Myocyte (in vitro differentiated cells): Measurements from ENCODE around the gene ULK3. TPM values are rescaled to one million over a fixed set of nuclear protein-coding genes. Genes with fewer than 3 reads are reported as not detected.
A peak's percentile ranks its signal among the peaks of the same experiment; 100 is the strongest.

Experiments used
- DNase-seq: peaks from one replicate; pipeline ENCODE4 v3.0.0-alpha.2; 2012; ENCODE audit warnings: low read depth
- microRNA-seq: library from miRNA; unstranded; fragments of <30 nt; microRNA quantifications from one replicate; pipeline ENCODE4, GENCODE V29; 2016
- total RNA-seq: library from RNA; depleted of rRNA; stranded (reverse); fragments of >200 nt; gene quantifications from 2 replicates; pipeline ENCODE4 v1.2.3, GENCODE V29; 2014

ULK3 gene
- total RNA-seq, 1 donor from 2014 or later: 75.0 TPM

DNA sequence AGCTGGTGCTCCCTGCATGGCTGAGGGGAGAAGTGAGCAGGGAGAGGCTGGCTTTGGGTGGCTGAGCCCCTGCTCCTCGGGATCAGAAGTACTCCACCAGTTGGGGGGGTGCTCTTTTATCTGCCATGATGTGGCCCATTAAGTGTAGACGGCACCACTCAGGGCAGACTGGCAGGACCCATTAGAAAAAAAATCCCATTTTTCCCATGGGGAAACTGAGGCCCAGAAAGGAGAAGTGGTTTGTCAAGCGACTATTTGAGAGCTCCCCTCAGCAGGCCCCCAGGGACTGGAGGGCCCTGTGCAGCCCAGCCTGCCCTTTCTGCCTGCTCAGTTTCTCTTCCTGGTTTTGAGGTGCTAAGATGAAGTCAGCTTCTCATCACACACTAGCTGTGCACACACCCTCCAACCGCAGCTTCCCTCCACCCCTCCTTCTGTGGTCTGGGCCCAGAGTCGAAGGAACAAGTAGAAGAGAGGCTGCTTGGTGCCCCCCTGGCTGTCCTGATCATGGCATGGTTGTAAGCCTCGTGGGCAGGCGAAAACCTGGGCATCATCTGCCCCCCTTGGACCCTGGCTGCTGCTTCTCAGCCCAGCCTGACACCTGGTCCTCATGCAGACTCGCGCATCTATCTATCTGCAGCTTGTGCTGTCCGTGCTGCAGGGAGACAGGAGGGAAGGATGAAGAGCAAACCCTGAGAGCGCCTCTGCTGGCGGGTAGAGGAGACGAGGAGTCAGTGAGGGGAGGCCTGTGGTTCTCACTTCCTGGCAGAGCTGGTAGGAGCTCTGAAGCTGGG is 55.5 kb downstream of the ULK3 start:
- DNase-seq: peak; percentile 56

DNA sequence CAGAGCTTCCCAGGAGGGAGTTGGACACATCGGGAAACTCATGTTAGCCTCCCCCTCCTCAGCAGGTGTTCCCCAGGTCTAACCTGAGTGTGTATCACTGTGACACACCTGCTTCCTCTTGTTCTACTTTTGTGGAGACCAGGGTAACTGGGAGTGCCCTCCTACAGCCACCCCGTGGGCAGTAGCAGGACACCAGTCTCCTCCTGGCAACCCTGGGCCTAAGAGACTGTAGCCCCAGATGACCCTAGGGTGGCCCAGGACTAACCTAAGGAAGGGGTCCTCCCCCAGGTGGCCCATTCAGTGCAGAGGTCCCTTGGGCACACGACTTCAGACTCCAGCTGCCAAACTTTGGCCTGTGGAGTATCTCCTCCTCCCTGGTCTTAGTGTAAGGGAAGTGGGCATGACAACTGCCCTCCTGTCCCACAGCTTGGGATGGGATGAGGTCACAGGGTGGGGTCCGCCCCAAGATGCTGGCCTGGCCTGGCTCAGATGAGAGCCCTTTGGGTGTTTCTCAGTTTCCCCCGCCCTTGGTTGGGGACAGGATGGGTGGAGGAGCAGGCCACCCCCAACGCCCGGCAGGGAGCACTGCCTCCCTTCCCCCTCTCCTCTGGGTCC is 56.3 kb downstream of the ULK3 start:
- DNase-seq: no peak

Small RNA genes lying within 50 kb of the gene (microRNA-seq; reads per million reads assigned to microRNA genes)
- gene MIR4513 (not detected), gene MIR6882 (not detected)

Other genes with a start within 250 kb of the ULK3 start
- 74.0 and 76.0 TPM in 2 replicates for gene CLK3, start 227.3 kb downstream of the ULK3 start, total RNA-seq
- gene EDC3, start 147.1 kb downstream of the ULK3 start, total RNA-seq: 8.5 and 9.5 TPM in 2 replicates
- gene CYP1A1, start 117.6 kb downstream of the ULK3 start, total RNA-seq: not detected in 2 replicates
- not detected in 2 replicates for gene CYP1A2, start 94.3 kb downstream of the ULK3 start, total RNA-seq
- 20.1 and 21.0 TPM in 2 replicates for gene CSK, start 61.1 kb downstream of the ULK3 start, total RNA-seq
- gene LMAN1L, start 30.3 kb downstream of the ULK3 start, total RNA-seq: not detected in 2 replicates
- gene CPLX3, start 16.5 kb downstream of the ULK3 start, total RNA-seq: not detected in 2 replicates
- gene SCAMP2, start 30.2 kb upstream of the ULK3 start, total RNA-seq: 59.2 and 77.2 TPM in 2 replicates
- 334 and 342 TPM in 2 replicates for gene MPI, start 46.9 kb upstream of the ULK3 start, total RNA-seq
- gene FAM219B, start 63.7 kb upstream of the ULK3 start, total RNA-seq: 111 and 113 TPM in 2 replicates
- gene COX5A, start 94.9 kb upstream of the ULK3 start, total RNA-seq: 140 and 153 TPM in 2 replicates
- gene RPP25, start 113.6 kb upstream of the ULK3 start, total RNA-seq: 2.6 and 3.2 TPM in 2 replicates
- 0.56 and 1.6 TPM in 2 replicates for gene SCAMP5, start 152.4 kb upstream of the ULK3 start, total RNA-seq
- 7.5 and 15.2 TPM in 2 replicates for gene PPCDC, start 180.4 kb upstream of the ULK3 start, total RNA-seq